ENCODE data around the gene DOHH. TPM values are rescaled to one million over a fixed set of nuclear protein-coding genes. Genes with fewer than 3 reads are reported as not detected.
A peak's percentile ranks its signal among the peaks of the same experiment; 100 is the strongest.

The DOHH gene
- total and polyA plus RNA-seq, 7 donors, result 7.2 to 22.5 (median 16.9) TPM

- Histone ChIP-seq H3K4me1 (peaks cover 0 to 2% (median 0%) of the 10 kb centered on the region in 4 donors), H3K27me3 (no peaks in the 10 kb centered on the region), H3K36me3 (peaks cover 0 to 22% (median 0%) of the 10 kb centered on the region in 4 donors), H3K27ac (no peak overlapping the region), H3K9me3 (no peaks in the 10 kb centered on the region), H3K4me3 (no peak overlapping the region)
- WGBS, 2 donors, result 87 to 88% methylated on average over 9 of the region's 9 CpGs
- intact Hi-C loops (cut with DNase I), result no loop called here
- no peak for DNase-seq
- TF ChIP-seq EP300 (IDR thresholded peaks at IDR 0.05), result no peak
- TF ChIP-seq POLR2AphosphoS5 (IDR thresholded peaks at IDR 0.05), result no peak
- no peak for TF ChIP-seq POLR2A (IDR thresholded peaks at IDR 0.05)
- TF ChIP-seq, protein P1, sequence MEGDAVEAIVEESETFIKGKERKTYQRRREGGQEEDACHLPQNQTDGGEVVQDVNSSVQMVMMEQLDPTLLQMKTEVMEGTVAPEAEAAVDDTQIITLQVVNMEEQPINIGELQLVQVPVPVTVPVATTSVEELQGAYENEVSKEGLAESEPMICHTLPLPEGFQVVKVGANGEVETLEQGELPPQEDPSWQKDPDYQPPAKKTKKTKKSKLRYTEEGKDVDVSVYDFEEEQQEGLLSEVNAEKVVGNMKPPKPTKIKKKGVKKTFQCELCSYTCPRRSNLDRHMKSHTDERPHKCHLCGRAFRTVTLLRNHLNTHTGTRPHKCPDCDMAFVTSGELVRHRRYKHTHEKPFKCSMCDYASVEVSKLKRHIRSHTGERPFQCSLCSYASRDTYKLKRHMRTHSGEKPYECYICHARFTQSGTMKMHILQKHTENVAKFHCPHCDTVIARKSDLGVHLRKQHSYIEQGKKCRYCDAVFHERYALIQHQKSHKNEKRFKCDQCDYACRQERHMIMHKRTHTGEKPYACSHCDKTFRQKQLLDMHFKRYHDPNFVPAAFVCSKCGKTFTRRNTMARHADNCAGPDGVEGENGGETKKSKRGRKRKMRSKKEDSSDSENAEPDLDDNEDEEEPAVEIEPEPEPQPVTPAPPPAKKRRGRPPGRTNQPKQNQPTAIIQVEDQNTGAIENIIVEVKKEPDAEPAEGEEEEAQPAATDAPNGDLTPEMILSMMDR (IDR thresholded peaks at IDR 0.05), result no peak
Observed at GRCh38 chr19:3544058-3544376, 43.5 kb upstream of the DOHH start.

- intact Hi-C loops (cut with DNase I), result no loop called here
- H3K36me3 ChIP-seq, result peaks cover 0 to 22% (median 0%) of the 10 kb centered on the region in 4 donors
- H3K27me3 ChIP-seq, result no peaks in the 10 kb centered on the region
- no peak overlapping the region for H3K4me3 ChIP-seq
- no peaks in the 10 kb centered on the region for H3K9me3 ChIP-seq
- DNase-seq, result peak; percentile 67
- no peak overlapping the region for H3K27ac ChIP-seq
- WGBS, 2 donors, result 79 to 90% methylated on average over 47 of the region's 47 CpGs
- H3K4me1 ChIP-seq, result peaks cover 0 to 6% (median 0%) of the 10 kb centered on the region in 4 donors
- TF ChIP-seq EP300 (IDR thresholded peaks at IDR 0.05) (no peak), POLR2A (IDR thresholded peaks at IDR 0.05) (no peak), POLR2AphosphoS5 (IDR thresholded peaks at IDR 0.05) (no peak)
- TF ChIP-seq, protein P1 (IDR thresholded peaks at IDR 0.05), result no peak
Observed at GRCh38 chr19:3543150-3544057, 42.9 kb upstream of the DOHH start.

- TF ChIP-seq POLR2AphosphoS5 (IDR thresholded peaks at IDR 0.05) (no peak), POLR2A (IDR thresholded peaks at IDR 0.05) (no peak), EP300 (IDR thresholded peaks at IDR 0.05) (no peak)
- TF ChIP-seq, protein P1 (IDR thresholded peaks at IDR 0.05), result no peak
- 94 to 98% methylated on average over 1 of the region's 1 CpG for WGBS, 2 donors
Observed at GRCh38 chr19:3539756-3540118, 39.3 kb upstream of the DOHH start.

GRCh38 chr19:3538965-3539755 lies 38.7 kb upstream of the DOHH start, which contains the start of gene TEKTIP1:
TEKTIP1 (plus strand) TSS chr19:3539174; CDS start chr19:3539178, 4 bp downstream.
- TF ChIP-seq POLR2A (IDR thresholded peaks at IDR 0.05) (no peak), POLR2AphosphoS5 (IDR thresholded peaks at IDR 0.05) (no peak)
- Histone ChIP-seq H3K36me3 (peaks cover 0 to 37% (median 12%) of the 10 kb centered on the region in 4 donors), H3K9me3 (no peaks in the 10 kb centered on the region), H3K4me1 (peaks cover 0 to 6% (median 2%) of the 10 kb centered on the region in 4 donors), H3K4me3 (no peak within 1 kb of the TSS), H3K27me3 (no peaks in the 10 kb centered on the region), H3K27ac (no peak within 1 kb of the TSS)
- intact Hi-C loops (cut with DNase I), result no loop called here
- WGBS, 2 donors, result 70 to 72% methylated on average over 28 of the region's 28 CpGs
- no peak for DNase-seq

More at GRCh38 chr19:3539756-3540118, 39.3 kb upstream of the DOHH start:
- Histone ChIP-seq H3K36me3 (peaks cover 0 to 31% (median 10%) of the 10 kb centered on the region in 4 donors), H3K4me3 (no peak overlapping the region), H3K4me1 (peaks cover 0 to 6% (median 2%) of the 10 kb centered on the region in 4 donors), H3K27me3 (no peaks in the 10 kb centered on the region), H3K9me3 (no peaks in the 10 kb centered on the region), H3K27ac (no peak overlapping the region)
- no peak for DNase-seq
- intact Hi-C loops (cut with DNase I), result no loop called here

Data from sigmoid colon (tissue), 7 donors.